H1 (cell line): ENCODE measurements around the gene NCAPG. TPM values are rescaled to one million over a fixed set of nuclear protein-coding genes. Genes with fewer than 3 reads are reported as not detected.

Experiments used
- CTCF ChIA-PET: fragments of 300-600 bp; sonication (Branson Sonifier 250); formaldehyde crosslinking; loops from one replicate; lab custom pipeline; 2021; ENCODE audit not compliant: partially characterized antibody; lab: Charles Lee
- POLR2A ChIA-PET: fragments of 300-600 bp; sonication (Branson Sonifier 250); formaldehyde crosslinking; loops from one replicate; lab custom pipeline; 2021; ENCODE audit warnings: inconsistent platforms; ENCODE audit not compliant: partially characterized antibody; lab: Charles Lee
- DNase-seq, 2 experiments: peaks; one replicate each; pipeline versions ENCODE4 v3.0.0 to v3.0.0-alpha.2; 2010 to 2022; ENCODE audit warnings: low spot score in 2 of 2, low read depth in 1 of 2, mixed read lengths in 1 of 2
- FAIRE-seq: peaks from 2 replicates; lab custom pipeline; 2011; peaks lifted over from hg19 to GRCh38; lab: Jason Lieb, UNC
- H2AFZ ChIP-seq: 2 replicates; pipeline ENCODE4 v1.8.1; 2012; ENCODE audit warnings: low read length, inconsistent platforms
- H2AK5ac ChIP-seq: 2 replicates; pipeline ENCODE4 v1.6.1; 2013; ENCODE audit warnings: low read depth, low read length
- H2BK120ac ChIP-seq: replicated peaks from 2 replicates; pipeline ENCODE3; 2013; ENCODE audit warnings: low read depth, low read length, inconsistent platforms
- H2BK12ac ChIP-seq: 2 replicates; pipeline ENCODE4 v1.6.1; 2013; ENCODE audit warnings: low read depth, low read length
- H2BK15ac ChIP-seq: 2 replicates; pipeline ENCODE4 v1.6.1; 2013; ENCODE audit warnings: low read length
- H2BK20ac ChIP-seq: 2 replicates; pipeline ENCODE4 v1.6.1; 2013; ENCODE audit warnings: low read length
- H2BK5ac ChIP-seq: 2 replicates; pipeline ENCODE4 v1.6.1; 2013; ENCODE audit warnings: low read depth, low read length
- H3K14ac ChIP-seq: 2 replicates; pipeline ENCODE4 v1.6.1; 2013; ENCODE audit warnings: inconsistent platforms; ENCODE audit not compliant: insufficient read length
- H3K18ac ChIP-seq: 2 replicates; pipeline ENCODE4 v1.6.1; 2013; ENCODE audit warnings: low read length; ENCODE audit errors: extremely low read depth
- H3K23ac ChIP-seq: 2 replicates; pipeline ENCODE4 v1.6.1; 2013; ENCODE audit warnings: inconsistent platforms; ENCODE audit not compliant: insufficient read length
- H3K23me2 ChIP-seq: 2 replicates; pipeline ENCODE4 v1.6.1; 2013; ENCODE audit warnings: low read depth, low read length
- H3K27ac ChIP-seq: 2 replicates; pipeline ENCODE4 v1.6.1; 2011; ENCODE audit warnings: low read depth, low read length, inconsistent platforms
- H3K27me3 ChIP-seq, 4 experiments: replicated peaks in 1 of 4; 1 replicate in 1 of 4; 2 replicates in 3 of 4; pipeline versions ENCODE4 v1.6.1 to v1.8.1; 2011 to 2013; ENCODE audit warnings: low read length in 3 of 4, mild to moderate bottlenecking in 3 of 4, inconsistent platforms in 2 of 4, mixed read lengths in 2 of 4, moderate library complexity in 1 of 4; ENCODE audit not compliant: control insufficient read depth in 3 of 4, insufficient read depth in 3 of 4; ENCODE audit errors: extremely low read depth in 1 of 4
- H3K36me3 ChIP-seq, 4 experiments: 2 replicates each; pipeline versions ENCODE4 v1.6.1 to v1.8.1; 2011 to 2013; ENCODE audit warnings: mild to moderate bottlenecking in 4 of 4, low read length in 3 of 4, moderate library complexity in 2 of 4, control low read depth in 1 of 4, inconsistent platforms in 1 of 4; ENCODE audit not compliant: insufficient read depth in 4 of 4, control insufficient read depth in 2 of 4
- H3K4ac ChIP-seq: replicated peaks from 2 replicates; pipeline ENCODE3; 2013; ENCODE audit warnings: low read length, low read depth, mixed read lengths, inconsistent platforms; ENCODE audit not compliant: insufficient read length
- H3K4me1 ChIP-seq, 4 experiments: replicated peaks in 1 of 4; 1 replicate in 1 of 4; 2 replicates in 3 of 4; pipeline versions ENCODE4 v1.6.1 to v1.8.1; 2011 to 2013; ENCODE audit warnings: low read length in 3 of 4, inconsistent platforms in 2 of 4, mixed read lengths in 1 of 4; ENCODE audit not compliant: insufficient read depth in 4 of 4, control insufficient read depth in 3 of 4
- H3K4me2 ChIP-seq, 2 experiments: 2 replicates each; pipeline versions ENCODE4 v1.6.1 to v1.8.1; 2011 to 2013; ENCODE audit warnings: low read depth in 2 of 2, low read length in 2 of 2, control low read depth in 1 of 2, inconsistent platforms in 1 of 2, mild to moderate bottlenecking in 1 of 2; ENCODE audit not compliant: insufficient read depth in 1 of 2
- H3K4me3 ChIP-seq, 4 experiments: fragments of 200-600, 300-600 bp in 1 of 4; sonication (generic), shearing (Covaris generic), sonication (Bioruptor Twin) in 1 of 4; 2 replicates each; pipeline versions ENCODE4 v1.5.1 to v1.8.1; 2011 to 2016; ENCODE audit warnings: low read length in 4 of 4, low read depth in 3 of 4, control low read depth in 2 of 4, inconsistent platforms in 2 of 4, mild to moderate bottlenecking in 2 of 4, mixed read lengths in 1 of 4, moderate library complexity in 1 of 4; ENCODE audit not compliant: insufficient read depth in 2 of 4; ENCODE audit errors: extremely low read depth in 1 of 4
- H3K56ac ChIP-seq: replicated peaks from 2 replicates; pipeline ENCODE3; 2013; ENCODE audit warnings: low read depth, mild to moderate bottlenecking, mixed read lengths, low read length, inconsistent platforms; ENCODE audit not compliant: insufficient read length
- H3K79me1 ChIP-seq: 2 replicates; pipeline ENCODE4 v1.6.1; 2013; ENCODE audit warnings: low read depth, low read length, control low read depth
- H3K79me2 ChIP-seq, 2 experiments: 2 replicates each; pipeline versions ENCODE4 v1.6.1 to v1.8.1; 2012 to 2013; ENCODE audit warnings: low read length in 2 of 2, mild to moderate bottlenecking in 2 of 2, inconsistent platforms in 1 of 2; ENCODE audit not compliant: insufficient read depth in 2 of 2, control insufficient read depth in 1 of 2
- H3K9ac ChIP-seq, 4 experiments: replicated peaks in 1 of 4; 1 replicate in 1 of 4; 2 replicates in 3 of 4; pipeline versions ENCODE4 v1.6.1 to v1.8.1; 2011 to 2013; ENCODE audit warnings: low read depth in 3 of 4, low read length in 3 of 4, control low read depth in 2 of 4, mild to moderate bottlenecking in 2 of 4, moderate library complexity in 2 of 4, inconsistent platforms in 1 of 4; ENCODE audit errors: extremely low read depth in 1 of 4
- H3K9me3 ChIP-seq, 2 experiments: 2 replicates each; pipeline versions ENCODE4 v1.6.1 to v1.8.1; 2012 to 2013; ENCODE audit warnings: mild to moderate bottlenecking in 2 of 2, moderate library complexity in 2 of 2, control low read depth in 1 of 2, inconsistent platforms in 1 of 2, low read depth in 1 of 2, low read length in 1 of 2, mixed read lengths in 1 of 2; ENCODE audit not compliant: insufficient read depth in 2 of 2
- H4K20me1 ChIP-seq, 2 experiments: replicated peaks in 1 of 2; 2 replicates each; pipeline versions ENCODE3 to v1.8.1; 2011 to 2013; ENCODE audit warnings: inconsistent platforms in 2 of 2, low read length in 2 of 2, mild to moderate bottlenecking in 1 of 2; ENCODE audit not compliant: insufficient read depth in 2 of 2, control insufficient read depth in 1 of 2
- H4K5ac ChIP-seq: 2 replicates; pipeline ENCODE4 v1.6.1; 2013; ENCODE audit warnings: low read length, low read depth, mixed read lengths, inconsistent platforms; ENCODE audit not compliant: insufficient read length
- H4K8ac ChIP-seq: 2 replicates; pipeline ENCODE4 v1.8.0; 2013; ENCODE audit warnings: mild to moderate bottlenecking, moderate library complexity, low read length, inconsistent platforms; ENCODE audit not compliant: insufficient read depth; ENCODE audit errors: extremely low read depth
- H4K91ac ChIP-seq: replicated peaks from 2 replicates; pipeline ENCODE3; 2013; ENCODE audit warnings: low read length, mixed read lengths, inconsistent platforms; ENCODE audit not compliant: insufficient read length
- ATF2 ChIP-seq: IDR thresholded peaks from 2 replicates; pipeline ENCODE4 v1.6.1; 2012; ENCODE audit warnings: low read length, inconsistent platforms
- NANOG ChIP-seq: IDR thresholded peaks from 2 replicates; pipeline ENCODE4 v1.6.1; 2011; ENCODE audit warnings: low read length, low read depth, mild to moderate bottlenecking, inconsistent platforms; ENCODE audit not compliant: insufficient read depth, poor library complexity, severe bottlenecking
- POLR2AphosphoS5 ChIP-seq: IDR thresholded peaks from 2 replicates; pipeline ENCODE4 v1.6.1; 2011; ENCODE audit warnings: low read depth, low read length
- POU5F1 ChIP-seq: IDR thresholded peaks from 2 replicates; pipeline ENCODE4 v1.6.1; 2011; ENCODE audit warnings: low read depth, mild to moderate bottlenecking, low read length, moderate library complexity
- RBBP5 ChIP-seq: IDR thresholded peaks from 2 replicates; pipeline ENCODE4 v1.7.1; 2012; ENCODE audit warnings: low read depth, mild to moderate bottlenecking, inconsistent platforms, low read length, moderate library complexity, borderline replicate concordance
- RFX5 ChIP-seq: IDR thresholded peaks from 2 replicates; pipeline ENCODE4 v1.6.1; 2011; ENCODE audit warnings: low read depth, low read length, improper control_type of control experiment, borderline replicate concordance
- RNF2 ChIP-seq: fragments of 200-900, 300-1000 bp; sonication (generic); IDR thresholded peaks from 2 replicates; pipeline ENCODE4 v1.7.1; 2016; ENCODE audit warnings: borderline replicate concordance, low read depth, mild to moderate bottlenecking, antibody characterized with exemption, low read length; ENCODE audit not compliant: poor library complexity, severe bottlenecking; ENCODE audit errors: missing control alignments
- RXRA ChIP-seq: IDR thresholded peaks from 2 replicates; pipeline ENCODE4 v1.6.1; 2011; ENCODE audit warnings: low read depth, mild to moderate bottlenecking, low read length, moderate library complexity; ENCODE audit not compliant: insufficient read depth
- SIX5 ChIP-seq: IDR thresholded peaks from 2 replicates; pipeline ENCODE4 v1.6.1; 2011; ENCODE audit warnings: mild to moderate bottlenecking, low read depth, low read length
- TEAD4 ChIP-seq: IDR thresholded peaks from 2 replicates; pipeline ENCODE4 v1.6.1; 2012; ENCODE audit warnings: low read depth, low read length, inconsistent platforms, mixed read lengths
- YY1 ChIP-seq: IDR thresholded peaks from 2 replicates; pipeline ENCODE4 v1.6.1; 2011; ENCODE audit warnings: low read depth, mild to moderate bottlenecking, low read length
- whole genome bisulfite sequencing, 2 experiments: shearing (Covaris generic) in 1 of 2; methylation state at CpG; one replicate each; pipeline versions ENCODE4 v1.1.6 to v1.1.7; 2013 to 2015; ENCODE audit warnings: low lambda C conversion rate in 2 of 2, mixed read lengths in 2 of 2, inconsistent platforms in 1 of 2, low coverage in 1 of 2, missing lambda C conversion rate in 1 of 2; ENCODE audit not compliant: insufficient replicate concordance in 2 of 2, insufficient coverage in 1 of 2, insufficient read length in 1 of 2; ENCODE audit errors: extremely low coverage in 1 of 2, missing lambda C conversion rate in 1 of 2; 5-methylcytosine and 5-hydroxymethylcytosine counted together
- polyA plus RNA-seq, 7 experiments: library from polyadenylated mRNA; depleted of rRNA in 3 of 7; stranded (reverse) in 5 of 7; unstranded in 2 of 7; fragments of >200 nt in 5 of 7; fragments of 200-250 nt in 2 of 7; gene quantifications; 1 replicate in 5 of 7; 2 replicates in 1 of 7; 4 replicates in 1 of 7; pipeline versions ENCODE4 v1.2.1 to v1.2.3, GENCODE V29; 2011 to 2013; ENCODE audit warnings: missing spikeins in 2 of 7, mixed read lengths in 2 of 7
- total RNA-seq: library from RNA; stranded (reverse); fragmentation: NEBNext Ultra II Directional; extraction: Animal tissue kit (Norgen Biotek cat#: 25700); gene quantifications from 2 replicates; pipeline ENCODE4 v1.2.1, GENCODE V29; 2021
- TF ChIP-seq, protein P1 (sequence below): IDR thresholded peaks from 2 replicates; pipeline ENCODE4 v1.6.1; 2012; ENCODE audit warnings: inconsistent platforms

NCAPG gene
- total and polyA plus RNA-seq, 2 of the 8 experiments (the other 6 are each of a cell fraction or from before 2014, with no cell fraction given), result 12.9 to 52.3 TPM

DNA sequence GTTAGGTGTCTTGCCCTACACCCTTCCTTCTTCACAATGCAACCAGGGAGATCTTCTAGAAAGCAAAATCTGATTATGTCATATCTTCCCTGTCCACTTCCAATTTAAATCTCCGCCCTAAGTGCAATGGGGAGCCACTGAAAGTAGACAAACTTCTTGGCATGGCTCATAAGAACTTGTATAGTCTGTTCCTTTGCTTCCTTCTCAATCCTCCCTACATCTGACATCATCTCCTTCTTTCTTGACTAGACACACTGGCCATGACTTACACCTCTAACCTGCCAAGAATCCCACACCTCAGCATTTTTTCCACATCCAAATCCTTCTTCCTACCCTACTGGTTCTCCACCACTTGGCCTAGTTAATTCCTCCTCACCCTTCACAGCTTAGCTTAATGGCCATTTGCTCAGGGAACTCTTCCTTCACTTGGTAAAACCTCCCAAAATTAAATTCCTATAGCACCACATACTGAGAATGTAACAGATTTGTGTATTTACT, 55.1 kb downstream of the NCAPG start:
- CTCF ChIA-PET, result no interaction called here
- WGBS, 2 experiments, result 94% methylated on average over 1 of the region's 1 CpG; no CpG with 5 or more reads in 1 of the 2 experiments
- Histone ChIP-seq H4K20me1 (no peaks in the 10 kb centered on the region), H3K4ac (no peak overlapping the region), H3K79me2 (no peaks in the 10 kb centered on the region), H3K23me2 (no peaks in the 10 kb centered on the region), H3K4me3 (no peak overlapping the region), H3K4me2 (no peak overlapping the region), H2AK5ac (no peak overlapping the region), H3K79me1 (no peaks in the 10 kb centered on the region), H2BK12ac (no peak overlapping the region), H3K4me1 (no peaks in the 10 kb centered on the region), H2BK15ac (no peak overlapping the region), H2BK5ac (no peak overlapping the region), H3K36me3 (no peaks in the 10 kb centered on the region; a peak in 1 of 8 replicates), H3K56ac (no peak overlapping the region), H3K23ac (no peak overlapping the region), H3K27ac (no peak overlapping the region), H3K14ac (no peak overlapping the region), H2BK20ac (no peak overlapping the region), H4K8ac (no peak overlapping the region), H3K9ac (no peak overlapping the region), H3K18ac (no peak overlapping the region), H2AFZ (no peak overlapping the region), H3K27me3 (no peaks in the 10 kb centered on the region), H3K9me3 (peaks cover 5 to 12% of the 10 kb centered on the region in 2 experiments; a peak in 3 of 4 replicates), H4K5ac (no peak overlapping the region), H4K91ac (no peak overlapping the region), H2BK120ac (no peak overlapping the region)
- FAIRE-seq (no peak), DNase-seq (no peak)
- POLR2A ChIA-PET, result no interaction called here
- TF ChIP-seq RXRA, result no peak
- TF ChIP-seq POU5F1, result no peak
- TF ChIP-seq, protein P1, sequence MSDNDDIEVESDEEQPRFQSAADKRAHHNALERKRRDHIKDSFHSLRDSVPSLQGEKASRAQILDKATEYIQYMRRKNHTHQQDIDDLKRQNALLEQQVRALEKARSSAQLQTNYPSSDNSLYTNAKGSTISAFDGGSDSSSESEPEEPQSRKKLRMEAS, result no peak
- TF ChIP-seq POLR2AphosphoS5, result no peak
- TF ChIP-seq RBBP5, result no peak
- TF ChIP-seq SIX5, result no peak
- no peak for TF ChIP-seq YY1
- no peak for TF ChIP-seq TEAD4
- no peak for TF ChIP-seq ATF2
- no peak for TF ChIP-seq RFX5
- no peak for TF ChIP-seq RNF2
- TF ChIP-seq NANOG, result no peak
